Tibial nerve (tissue), 3 donors: ENCODE data around the gene SMAD1.

Source experiments
- EP300 ChIP-seq, 2 donors: sonication (generic); formaldehyde crosslinking; IDR thresholded peaks; one replicate each; pipeline ENCODE4 v1.6.1; 2017; ENCODE audit warnings: antibody characterized with exemption in 2 of 2, mild to moderate bottlenecking in 1 of 2
- POLR2A ChIP-seq, 2 donors: fragments of 450-650 bp; IDR thresholded peaks; one replicate each; pipeline ENCODE4 v1.6.1; 2017; ENCODE audit warnings: antibody characterized with exemption in 2 of 2, mild to moderate bottlenecking in 2 of 2, moderate library complexity in 2 of 2

DNA sequence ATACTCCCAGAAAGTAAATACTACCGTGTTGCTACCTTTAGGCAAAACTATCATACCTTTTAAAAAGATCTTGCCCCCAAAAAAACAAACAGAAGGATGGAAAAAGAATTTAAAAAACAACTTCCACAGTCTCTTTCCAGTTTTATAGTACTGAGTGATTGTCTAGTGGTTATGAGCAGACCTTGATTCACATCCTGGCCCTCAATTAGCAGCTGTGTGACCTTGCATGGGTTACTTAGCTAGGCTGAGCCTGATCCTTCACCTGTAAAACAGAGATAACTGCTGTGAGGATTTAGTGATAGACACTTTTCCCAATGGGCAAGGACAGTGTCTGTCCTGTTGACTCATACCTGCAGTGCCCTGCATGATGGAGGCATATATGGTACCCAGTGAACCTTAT, 49.0 kb downstream of the SMAD1 start:
- no peak for TF ChIP-seq EP300 (IDR thresholded peaks at IDR 0.05)
- no peak for TF ChIP-seq POLR2A (IDR thresholded peaks at IDR 0.05)
